GM18519 (cell line): ENCODE results near the gene PHKA2.

ENCODE experiments used
- ATAC-seq: cut with Tn5 transposase; IDR thresholded peaks from one replicate; pipeline ENCODE4 v1.9.1; 2021; ENCODE audit warnings: mild to moderate bottlenecking, moderate library complexity; ENCODE audit not compliant: unreplicated experiment, low FRiP score

PHKA2 gene

GRCh38 chrX:18973527-18974192, 10.3 kb downstream of the PHKA2 start:
- no peak for ATAC-seq

- ATAC-seq = no peak
Observed at GRCh38 chrX:18971506-18971905, 12.4 kb downstream of the PHKA2 start.

- no peak for ATAC-seq
Observed at GRCh38 chrX:18970465-18970864, 13.4 kb downstream of the PHKA2 start.

GRCh38 chrX:18966624-18967023, 17.3 kb downstream of the PHKA2 start:
- ATAC-seq = no peak

- no peak for ATAC-seq
Observed at GRCh38 chrX:18964901-18965300, 19.0 kb downstream of the PHKA2 start.

- no peak for ATAC-seq
Observed at GRCh38 chrX:18964026-18964425, 19.9 kb downstream of the PHKA2 start.

- no peak for ATAC-seq
Observed at GRCh38 chrX:18962329-18962728, 21.6 kb downstream of the PHKA2 start.

- ATAC-seq = no peak
Observed at GRCh38 chrX:18961686-18962085, 22.2 kb downstream of the PHKA2 start.

- no peak for ATAC-seq
Observed at GRCh38 chrX:18956303-18957032, 27.4 kb downstream of the PHKA2 start.

- ATAC-seq = no peak
Observed at GRCh38 chrX:18955676-18956075, 28.2 kb downstream of the PHKA2 start.

- ATAC-seq = no peak
Observed at GRCh38 chrX:18951032-18951431, 32.9 kb downstream of the PHKA2 start.

GRCh38 chrX:18949944-18950301, 34.0 kb downstream of the PHKA2 start:
- no peak for ATAC-seq

- ATAC-seq = no peak
Observed at GRCh38 chrX:18949291-18949943, 34.5 kb downstream of the PHKA2 start.

GRCh38 chrX:18946611-18947010, 37.3 kb downstream of the PHKA2 start:
- no peak for ATAC-seq

- ATAC-seq = no peak
Observed at GRCh38 chrX:18946157-18946556, 37.8 kb downstream of the PHKA2 start.

GRCh38 chrX:18945483-18945882, 38.4 kb downstream of the PHKA2 start:
- ATAC-seq = no peak

GRCh38 chrX:18944482-18944881, 39.4 kb downstream of the PHKA2 start:
- ATAC-seq = no peak

- ATAC-seq = no peak
Observed at GRCh38 chrX:18941896-18942295, 42.0 kb downstream of the PHKA2 start.

- ATAC-seq = no peak
Observed at GRCh38 chrX:18938710-18939109, 45.2 kb downstream of the PHKA2 start.

- ATAC-seq = no peak
Observed at GRCh38 chrX:18937173-18937572, 46.7 kb downstream of the PHKA2 start.

- ATAC-seq = no peak
Observed at GRCh38 chrX:18935893-18936292, 48.0 kb downstream of the PHKA2 start.

- ATAC-seq = no peak
Observed at GRCh38 chrX:18934708-18935107, 49.2 kb downstream of the PHKA2 start.
